Esophagus (tissue), 2 donors: ENCODE measurements around the gene FAM53B. TPM values are rescaled to one million over a fixed set of nuclear protein-coding genes. Genes with fewer than 3 reads are reported as not detected.

Source experiments
- H3K27ac ChIP-seq, 2 donors: one replicate each; pipeline ENCODE4 v1.5.1; 2013; ENCODE audit warnings: low read depth in 2 of 2, mild to moderate bottlenecking in 2 of 2, inconsistent platforms in 1 of 2, low read length in 1 of 2, moderate library complexity in 1 of 2
- H3K27me3 ChIP-seq, 2 donors: one replicate each; pipeline ENCODE4 v1.6.1; 2013; ENCODE audit warnings: low read length in 2 of 2, control low read depth in 1 of 2, mild to moderate bottlenecking in 1 of 2; ENCODE audit not compliant: insufficient read depth in 2 of 2, control insufficient read depth in 1 of 2
- H3K36me3 ChIP-seq, 2 donors: one replicate each; pipeline ENCODE4 v1.6.1; 2013; ENCODE audit warnings: low read length in 1 of 2; ENCODE audit not compliant: control insufficient read depth in 2 of 2, insufficient read depth in 2 of 2
- H3K4me1 ChIP-seq, 2 donors: one replicate each; pipeline ENCODE4 v1.6.1; 2013; ENCODE audit warnings: low read length in 1 of 2; ENCODE audit not compliant: control insufficient read depth in 2 of 2, insufficient read depth in 2 of 2
- H3K4me3 ChIP-seq, 2 donors: one replicate each; pipeline ENCODE4 v1.5.1; 2013; ENCODE audit warnings: low read length in 2 of 2, mild to moderate bottlenecking in 2 of 2, low read depth in 1 of 2, moderate library complexity in 1 of 2
- H3K9me3 ChIP-seq, 2 donors: one replicate each; pipeline ENCODE4 v1.6.1; 2013; ENCODE audit warnings: mild to moderate bottlenecking in 2 of 2, low read depth in 1 of 2, low read length in 1 of 2, moderate library complexity in 1 of 2; ENCODE audit not compliant: control insufficient read depth in 2 of 2, insufficient read depth in 1 of 2
- WGBS, 2 donors: extraction: QIAGEN DNeasy Blood & Tissue Kit; methylation state at CpG; one replicate each; pipeline ENCODE4 v1.1.7; 2013; 5-methylcytosine and 5-hydroxymethylcytosine counted together
- polyA plus RNA-seq, 2 donors: library from polyadenylated mRNA; stranded (reverse); fragments of 200-250 nt; gene quantifications; one replicate each; pipeline ENCODE4 v1.2.3, GENCODE V29; 2013
- donor health status: healthy with polysubstance abuse.
- donor health status: Bipolar disorder and iron deficiency.

The FAM53B gene
- polyA plus RNA-seq, 2 donors: 9.0 to 16.8 TPM

DNA sequence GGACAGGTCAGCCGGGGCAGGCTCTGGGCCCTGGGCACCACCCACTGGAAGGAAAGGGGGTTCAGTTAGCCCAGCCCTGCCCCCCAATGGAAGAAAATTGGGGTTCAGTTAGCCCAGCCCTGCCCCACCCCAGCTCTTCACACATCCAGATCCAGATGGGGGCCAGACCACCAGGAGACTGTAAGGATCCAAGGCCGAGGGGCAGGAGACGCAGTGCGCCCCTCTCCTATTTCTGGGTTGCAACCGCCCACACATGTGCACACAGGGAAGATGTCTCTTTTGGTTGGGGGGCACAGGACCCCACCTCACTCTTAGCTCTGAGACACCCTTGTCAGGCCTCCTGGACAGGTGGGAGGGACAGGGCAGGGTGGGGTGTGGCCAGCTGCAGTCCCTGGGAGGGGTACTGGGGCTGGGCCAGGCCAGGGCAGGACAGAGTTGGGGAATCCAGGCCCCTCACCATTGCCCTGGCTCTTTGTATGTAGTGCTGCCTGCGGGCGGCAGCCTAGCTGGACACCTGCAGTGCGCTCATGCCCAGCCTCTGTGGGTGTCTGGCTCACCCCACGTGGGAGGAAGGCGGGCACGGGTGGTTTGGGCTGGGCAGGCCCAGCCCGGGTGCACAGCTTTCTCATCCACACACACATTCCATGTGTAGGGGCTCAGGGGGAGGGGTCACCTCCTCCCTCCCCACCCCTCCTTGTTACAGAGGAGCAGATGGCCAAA is 141.4 kb downstream of the FAM53B start:
- H3K36me3 ChIP-seq: peaks cover 0 to 2% of the 10 kb centered on the region in 2 donors
- H3K4me1 ChIP-seq: peaks cover 0 to 6% of the 10 kb centered on the region in 2 donors
- no peaks in the 10 kb centered on the region for H3K27me3 ChIP-seq
- H3K27ac ChIP-seq: no peak overlapping the region
- WGBS, 2 donors: 83 to 84% methylated on average over 12 of the region's 12 CpGs
- no peaks in the 10 kb centered on the region for H3K9me3 ChIP-seq
- no peak overlapping the region for H3K4me3 ChIP-seq

DNA sequence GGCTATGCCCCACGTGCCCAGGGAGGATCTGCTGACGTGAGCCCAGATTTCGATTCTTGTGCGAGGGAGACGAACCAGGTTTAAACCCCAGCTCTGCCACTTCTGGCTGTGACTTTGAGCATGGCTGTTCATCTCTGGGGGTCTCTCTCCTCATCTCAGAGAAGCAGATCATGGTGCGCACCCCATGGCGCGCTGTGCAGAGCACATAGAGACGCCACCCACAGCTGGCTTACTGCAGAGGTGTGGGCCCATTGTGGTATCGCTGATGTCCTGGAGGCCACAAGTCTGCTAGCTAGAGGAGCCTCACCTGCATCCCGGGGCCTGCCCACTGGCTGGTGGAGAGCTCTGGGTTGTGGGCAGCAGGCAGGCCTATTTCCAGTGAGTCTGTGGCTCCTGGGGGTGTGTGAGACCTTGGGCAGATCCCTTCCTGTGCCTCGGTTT is 142.0 kb downstream of the FAM53B start:
- WGBS, 2 donors: 81 to 83% methylated on average over 12 of the region's 12 CpGs
- H3K4me3 ChIP-seq: no peak overlapping the region
- peaks cover 0 to 6% of the 10 kb centered on the region in 2 donors for H3K4me1 ChIP-seq
- no peak overlapping the region for H3K27ac ChIP-seq
- H3K9me3 ChIP-seq: no peaks in the 10 kb centered on the region
- H3K27me3 ChIP-seq: no peaks in the 10 kb centered on the region
- peaks cover 0 to 2% of the 10 kb centered on the region in 2 donors for H3K36me3 ChIP-seq

DNA sequence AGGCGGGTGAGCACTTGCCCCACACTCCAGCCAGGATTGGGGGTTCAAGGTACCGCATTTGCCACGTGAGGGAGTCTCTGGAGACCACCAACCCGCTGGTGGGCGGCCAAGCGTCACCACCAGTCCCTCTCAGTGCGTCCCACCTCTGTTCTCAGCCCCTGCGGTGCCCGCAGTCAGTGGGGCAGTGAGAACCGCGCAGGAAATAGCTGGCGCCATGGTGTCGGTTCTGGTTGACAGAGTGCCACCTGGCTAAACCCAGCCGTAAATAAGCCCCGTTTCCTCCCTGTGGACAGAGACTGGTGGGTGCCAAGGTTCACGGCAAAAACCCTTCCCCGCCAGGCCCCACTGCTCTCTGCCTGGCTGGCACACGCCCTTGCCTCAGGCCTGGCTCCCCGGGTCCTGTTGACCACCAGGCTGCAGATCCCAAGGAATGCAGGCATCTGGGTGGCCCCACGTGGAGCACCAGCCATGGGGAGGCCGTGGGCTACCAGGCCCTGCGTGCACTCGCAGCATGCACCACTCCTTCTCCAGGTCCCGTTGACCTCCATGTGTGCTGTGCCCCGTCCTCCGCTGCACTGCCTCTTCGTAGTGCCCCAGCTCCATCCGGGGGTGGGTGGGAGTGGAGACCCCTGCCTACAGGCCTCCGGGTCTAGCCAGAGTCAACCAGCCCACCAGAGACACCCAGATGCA is 142.6 kb downstream of the FAM53B start:
- WGBS, 2 donors: 88% methylated on average over 29 of the region's 29 CpGs
- Histone ChIP-seq H3K4me3 (no peak overlapping the region), H3K4me1 (peaks cover 0 to 4% of the 10 kb centered on the region in 2 donors)

DNA sequence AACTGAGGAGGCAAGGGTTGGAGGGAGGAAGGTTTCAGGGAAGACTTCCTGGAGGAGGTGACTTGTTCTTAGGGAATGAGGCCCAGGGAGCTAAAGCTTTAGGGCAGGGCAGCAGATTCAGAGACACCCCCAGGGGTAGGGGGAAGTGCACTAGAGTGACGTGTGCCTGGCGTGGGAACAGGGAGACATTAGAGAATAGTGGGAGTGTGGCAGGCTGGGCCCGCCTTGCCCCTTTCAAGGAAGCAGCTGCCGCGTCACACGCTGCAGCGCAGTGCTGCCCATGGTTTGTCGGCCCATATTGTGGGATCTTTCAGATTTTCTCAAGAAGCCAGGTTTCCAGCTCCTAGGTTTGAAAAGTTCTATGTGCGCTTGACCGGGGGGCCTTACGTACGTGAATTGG is 143.2 kb downstream of the FAM53B start:
- WGBS, 2 donors: 92 to 93% methylated on average over 12 of the region's 12 CpGs

More for the DNA sequence above, 142.6 kb downstream of the FAM53B start:
- H3K27ac ChIP-seq: no peak overlapping the region
- peaks cover 0 to 2% of the 10 kb centered on the region in 2 donors for H3K36me3 ChIP-seq
- H3K27me3 ChIP-seq: no peaks in the 10 kb centered on the region
- H3K9me3 ChIP-seq: no peaks in the 10 kb centered on the region

DNA sequence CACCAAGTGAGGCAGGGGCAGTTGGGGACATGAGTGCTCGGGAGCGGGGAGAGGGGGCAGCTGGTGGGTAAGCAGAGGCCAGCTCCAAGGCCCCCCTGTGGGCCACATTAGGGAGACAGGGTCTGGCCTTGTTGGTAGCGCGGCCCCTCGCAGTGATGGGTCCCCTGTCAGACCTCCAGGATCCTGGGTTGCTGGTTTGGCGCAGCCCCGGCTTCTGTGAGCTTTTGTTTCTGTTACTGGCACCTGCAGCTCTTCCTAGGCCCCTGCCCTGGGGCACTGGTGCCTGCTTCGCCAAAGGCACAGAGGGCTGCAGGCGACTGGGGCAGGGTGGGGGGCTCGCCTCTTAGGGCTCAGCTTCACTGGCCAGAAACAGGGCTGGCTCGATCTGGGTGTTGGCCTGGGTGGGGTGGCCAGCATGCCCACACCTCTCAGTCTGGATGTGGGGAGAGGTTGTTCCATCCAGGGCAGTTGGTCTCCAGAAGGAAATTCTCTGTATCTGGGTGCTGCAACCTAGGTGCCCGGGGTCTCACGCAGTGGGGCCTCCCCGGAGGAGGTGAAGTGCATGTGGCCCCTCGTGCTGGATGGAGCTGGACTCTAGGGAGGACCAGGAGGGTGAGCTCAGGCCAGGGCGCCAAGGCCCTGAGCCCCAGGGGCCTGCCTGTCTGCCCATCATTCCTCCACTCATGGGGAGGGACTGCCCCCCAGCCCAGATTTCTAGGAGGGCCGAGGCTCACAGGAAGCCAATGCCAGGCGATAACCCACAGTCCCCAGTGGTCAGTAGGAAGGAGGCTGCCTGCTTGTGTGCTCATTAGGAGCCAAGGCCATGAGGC is 143.9 kb downstream of the FAM53B start:
- Histone ChIP-seq H3K9me3 (no peaks in the 10 kb centered on the region), H3K4me1 (peaks cover 0 to 4% of the 10 kb centered on the region in 2 donors), H3K4me3 (no peak overlapping the region), H3K27me3 (no peaks in the 10 kb centered on the region), H3K27ac (no peak overlapping the region), H3K36me3 (peaks cover 0 to 2% of the 10 kb centered on the region in 2 donors)
- 88 to 89% methylated on average over 18 of the region's 18 CpGs for WGBS, 2 donors

More for the DNA sequence above, 143.2 kb downstream of the FAM53B start:
- H3K9me3 ChIP-seq: no peaks in the 10 kb centered on the region
- H3K4me1 ChIP-seq: peaks cover 0 to 4% of the 10 kb centered on the region in 2 donors
- no peak overlapping the region for H3K4me3 ChIP-seq
- H3K27ac ChIP-seq: no peak overlapping the region
- H3K27me3 ChIP-seq: no peaks in the 10 kb centered on the region
- H3K36me3 ChIP-seq: peaks cover 0 to 2% of the 10 kb centered on the region in 2 donors

DNA sequence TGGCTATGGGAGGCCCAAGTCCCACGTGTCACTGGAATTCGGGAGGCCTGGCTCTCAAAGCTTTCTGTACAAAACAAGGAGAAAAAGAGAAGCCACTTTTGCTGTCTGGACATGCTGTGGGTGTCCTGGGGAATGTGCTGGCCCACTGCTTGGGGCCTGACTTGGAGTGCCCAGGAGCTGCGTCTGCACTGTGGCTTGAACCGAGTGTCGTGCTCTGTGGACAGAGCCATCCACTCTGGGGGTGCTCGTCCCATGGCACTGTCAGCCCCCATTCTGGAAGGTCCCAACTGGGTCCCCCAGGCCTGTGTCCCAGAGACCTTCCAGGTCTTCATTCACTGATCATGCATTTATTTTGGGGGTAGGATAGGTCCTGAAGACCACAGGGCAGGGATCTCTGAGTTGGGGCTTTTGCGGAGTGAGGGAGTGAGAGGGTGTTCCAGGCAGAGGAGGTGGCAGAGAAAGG is 144.6 kb downstream of the FAM53B start:
- Histone ChIP-seq H3K27ac (no peak overlapping the region), H3K4me1 (peaks cover 0 to 4% of the 10 kb centered on the region in 2 donors), H3K36me3 (peaks cover 0 to 2% of the 10 kb centered on the region in 2 donors), H3K9me3 (no peaks in the 10 kb centered on the region), H3K4me3 (no peak overlapping the region), H3K27me3 (no peaks in the 10 kb centered on the region)
- 93 to 94% methylated on average over 7 of the region's 7 CpGs for WGBS, 2 donors

DNA sequence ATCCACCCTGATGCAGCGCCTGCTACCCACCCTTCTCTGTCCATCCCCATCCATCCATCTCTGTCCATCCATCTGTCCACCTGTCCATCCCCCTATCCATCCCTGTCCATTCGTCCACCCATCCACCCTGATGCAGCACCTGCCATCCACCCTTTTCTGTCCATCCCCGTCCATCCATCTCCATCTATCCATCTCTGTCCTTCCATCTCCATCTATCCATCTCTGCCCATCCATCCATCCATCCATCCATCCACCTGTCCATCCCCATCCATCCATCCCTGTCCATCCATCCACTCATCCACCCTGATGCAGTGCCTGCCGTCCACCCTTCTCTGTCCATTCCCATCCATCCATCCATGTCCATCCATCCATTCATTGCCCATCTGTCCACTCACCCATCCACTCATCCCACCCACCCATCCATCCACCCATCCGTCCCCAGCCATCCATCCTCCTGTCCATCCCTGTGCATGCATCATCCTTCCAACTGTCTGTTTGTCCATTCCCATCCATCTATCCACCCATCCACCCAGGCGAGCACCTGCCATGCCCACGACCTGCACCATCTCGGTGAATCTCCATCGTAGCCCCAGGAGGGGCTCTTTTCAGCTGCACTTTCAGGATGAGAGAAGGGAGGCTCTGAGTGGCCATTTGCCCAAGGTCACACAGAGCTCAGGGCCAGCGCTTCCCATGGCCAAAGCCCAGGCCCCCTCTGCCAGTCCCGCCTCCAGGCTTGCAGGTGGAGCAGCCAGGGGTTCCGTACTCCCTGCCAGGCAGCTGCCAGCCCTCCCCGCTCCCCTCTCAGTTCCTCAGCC is 145.2 kb downstream of the FAM53B start:
- no peak overlapping the region for H3K4me3 ChIP-seq
- H3K27me3 ChIP-seq: no peaks in the 10 kb centered on the region
- peaks cover 0 to 2% of the 10 kb centered on the region in 2 donors for H3K36me3 ChIP-seq
- H3K9me3 ChIP-seq: no peaks in the 10 kb centered on the region
- WGBS, 2 donors: 96% methylated on average over 13 of the region's 13 CpGs
- H3K27ac ChIP-seq: no peak overlapping the region
- H3K4me1 ChIP-seq: peaks cover 0 to under 1% of the 10 kb centered on the region in 2 donors

DNA sequence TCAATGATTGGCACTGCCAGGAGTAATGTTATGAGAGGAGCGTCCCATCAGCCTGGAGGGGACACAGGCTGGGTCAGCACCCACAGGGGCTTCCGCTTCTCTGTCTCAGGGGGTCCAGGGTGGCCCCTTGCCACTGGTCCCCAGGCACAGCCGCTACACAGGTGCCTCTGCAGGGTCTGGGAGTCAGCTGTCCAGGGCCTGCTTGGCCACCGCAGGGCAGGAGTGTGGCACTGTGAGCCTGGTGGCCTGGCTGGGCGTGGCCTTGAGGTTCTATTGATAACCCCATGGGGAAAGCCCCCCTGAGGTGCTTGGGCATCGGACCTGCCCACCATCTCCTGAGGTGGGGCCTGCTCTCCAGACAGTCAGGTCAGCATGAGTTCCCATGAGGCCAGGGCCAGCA is 146.0 kb downstream of the FAM53B start:
- WGBS, 2 donors: 78 to 96% methylated on average over 6 of the region's 6 CpGs
- Histone ChIP-seq H3K4me1 (no peaks in the 10 kb centered on the region), H3K4me3 (no peak overlapping the region), H3K9me3 (no peaks in the 10 kb centered on the region), H3K27me3 (no peaks in the 10 kb centered on the region), H3K27ac (no peak overlapping the region), H3K36me3 (peaks cover 0 to 2% of the 10 kb centered on the region in 2 donors)

DNA sequence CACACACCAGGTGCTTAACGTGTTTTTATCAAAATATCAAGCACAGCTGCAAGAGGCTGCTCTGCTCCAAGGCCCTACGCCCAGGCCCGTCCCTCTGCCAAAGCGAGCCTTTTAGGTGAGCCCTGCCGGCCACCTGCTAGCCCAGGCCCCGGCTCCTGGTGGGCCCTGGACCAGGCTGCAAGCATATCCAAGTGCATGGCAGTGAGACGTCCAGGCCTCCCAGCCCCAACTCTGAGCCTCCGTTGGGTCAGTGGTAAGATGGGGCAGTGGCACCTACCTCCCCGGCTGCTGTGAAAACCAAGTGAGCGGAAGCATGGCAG is 146.4 kb downstream of the FAM53B start:
- Histone ChIP-seq H3K4me1 (no peaks in the 10 kb centered on the region), H3K36me3 (peaks cover 0 to 2% of the 10 kb centered on the region in 2 donors), H3K4me3 (no peak overlapping the region), H3K27me3 (no peaks in the 10 kb centered on the region), H3K9me3 (no peaks in the 10 kb centered on the region), H3K27ac (no peak overlapping the region)
- WGBS, 2 donors: 90 to 92% methylated on average over 10 of the region's 10 CpGs
